H1 (cell line): ENCODE measurements around the gene TRIP13. TPM values are rescaled to one million over a fixed set of nuclear protein-coding genes. Genes with fewer than 3 reads are reported as not detected.

ENCODE experiments used
- CTCF ChIA-PET: fragments of 300-600 bp; sonication (Branson Sonifier 250); formaldehyde crosslinking; loops from one replicate; lab custom pipeline; 2021; ENCODE audit not compliant: partially characterized antibody; lab: Charles Lee
- POLR2A ChIA-PET: fragments of 300-600 bp; sonication (Branson Sonifier 250); formaldehyde crosslinking; loops from one replicate; lab custom pipeline; 2021; ENCODE audit warnings: inconsistent platforms; ENCODE audit not compliant: partially characterized antibody; lab: Charles Lee
- DNase-seq, 2 experiments: peaks; one replicate each; pipeline versions ENCODE4 v3.0.0 to v3.0.0-alpha.2; 2010 to 2022; ENCODE audit warnings: low spot score in 2 of 2, low read depth in 1 of 2, mixed read lengths in 1 of 2
- FAIRE-seq: peaks from 2 replicates; lab custom pipeline; 2011; peaks lifted over from hg19 to GRCh38; lab: Jason Lieb, UNC
- H2AFZ ChIP-seq: 2 replicates; pipeline ENCODE4 v1.8.1; 2012; ENCODE audit warnings: low read length, inconsistent platforms
- H2AK5ac ChIP-seq: 2 replicates; pipeline ENCODE4 v1.6.1; 2013; ENCODE audit warnings: low read depth, low read length
- H2BK120ac ChIP-seq: replicated peaks from 2 replicates; pipeline ENCODE3; 2013; ENCODE audit warnings: low read depth, low read length, inconsistent platforms
- H2BK12ac ChIP-seq: 2 replicates; pipeline ENCODE4 v1.6.1; 2013; ENCODE audit warnings: low read depth, low read length
- H2BK15ac ChIP-seq: 2 replicates; pipeline ENCODE4 v1.6.1; 2013; ENCODE audit warnings: low read length
- H2BK20ac ChIP-seq: 2 replicates; pipeline ENCODE4 v1.6.1; 2013; ENCODE audit warnings: low read length
- H2BK5ac ChIP-seq: 2 replicates; pipeline ENCODE4 v1.6.1; 2013; ENCODE audit warnings: low read depth, low read length
- H3K14ac ChIP-seq: 2 replicates; pipeline ENCODE4 v1.6.1; 2013; ENCODE audit warnings: inconsistent platforms; ENCODE audit not compliant: insufficient read length
- H3K18ac ChIP-seq: 2 replicates; pipeline ENCODE4 v1.6.1; 2013; ENCODE audit warnings: low read length; ENCODE audit errors: extremely low read depth
- H3K23ac ChIP-seq: 2 replicates; pipeline ENCODE4 v1.6.1; 2013; ENCODE audit warnings: inconsistent platforms; ENCODE audit not compliant: insufficient read length
- H3K23me2 ChIP-seq: 2 replicates; pipeline ENCODE4 v1.6.1; 2013; ENCODE audit warnings: low read depth, low read length
- H3K27ac ChIP-seq: 2 replicates; pipeline ENCODE4 v1.6.1; 2011; ENCODE audit warnings: low read depth, low read length, inconsistent platforms
- H3K27me3 ChIP-seq, 4 experiments: replicated peaks in 1 of 4; 1 replicate in 1 of 4; 2 replicates in 3 of 4; pipeline versions ENCODE4 v1.6.1 to v1.8.1; 2011 to 2013; ENCODE audit warnings: low read length in 3 of 4, mild to moderate bottlenecking in 3 of 4, inconsistent platforms in 2 of 4, mixed read lengths in 2 of 4, moderate library complexity in 1 of 4; ENCODE audit not compliant: control insufficient read depth in 3 of 4, insufficient read depth in 3 of 4; ENCODE audit errors: extremely low read depth in 1 of 4
- H3K36me3 ChIP-seq, 4 experiments: 2 replicates each; pipeline versions ENCODE4 v1.6.1 to v1.8.1; 2011 to 2013; ENCODE audit warnings: mild to moderate bottlenecking in 4 of 4, low read length in 3 of 4, moderate library complexity in 2 of 4, control low read depth in 1 of 4, inconsistent platforms in 1 of 4; ENCODE audit not compliant: insufficient read depth in 4 of 4, control insufficient read depth in 2 of 4
- H3K4ac ChIP-seq: replicated peaks from 2 replicates; pipeline ENCODE3; 2013; ENCODE audit warnings: low read length, low read depth, mixed read lengths, inconsistent platforms; ENCODE audit not compliant: insufficient read length
- H3K4me1 ChIP-seq, 4 experiments: replicated peaks in 1 of 4; 1 replicate in 1 of 4; 2 replicates in 3 of 4; pipeline versions ENCODE4 v1.6.1 to v1.8.1; 2011 to 2013; ENCODE audit warnings: low read length in 3 of 4, inconsistent platforms in 2 of 4, mixed read lengths in 1 of 4; ENCODE audit not compliant: insufficient read depth in 4 of 4, control insufficient read depth in 3 of 4
- H3K4me2 ChIP-seq, 2 experiments: 2 replicates each; pipeline versions ENCODE4 v1.6.1 to v1.8.1; 2011 to 2013; ENCODE audit warnings: low read depth in 2 of 2, low read length in 2 of 2, control low read depth in 1 of 2, inconsistent platforms in 1 of 2, mild to moderate bottlenecking in 1 of 2; ENCODE audit not compliant: insufficient read depth in 1 of 2
- H3K4me3 ChIP-seq, 4 experiments: fragments of 200-600, 300-600 bp in 1 of 4; sonication (generic), shearing (Covaris generic), sonication (Bioruptor Twin) in 1 of 4; 2 replicates each; pipeline versions ENCODE4 v1.5.1 to v1.8.1; 2011 to 2016; ENCODE audit warnings: low read length in 4 of 4, low read depth in 3 of 4, control low read depth in 2 of 4, inconsistent platforms in 2 of 4, mild to moderate bottlenecking in 2 of 4, mixed read lengths in 1 of 4, moderate library complexity in 1 of 4; ENCODE audit not compliant: insufficient read depth in 2 of 4; ENCODE audit errors: extremely low read depth in 1 of 4
- H3K56ac ChIP-seq: replicated peaks from 2 replicates; pipeline ENCODE3; 2013; ENCODE audit warnings: low read depth, mild to moderate bottlenecking, mixed read lengths, low read length, inconsistent platforms; ENCODE audit not compliant: insufficient read length
- H3K79me1 ChIP-seq: 2 replicates; pipeline ENCODE4 v1.6.1; 2013; ENCODE audit warnings: low read depth, low read length, control low read depth
- H3K79me2 ChIP-seq, 2 experiments: 2 replicates each; pipeline versions ENCODE4 v1.6.1 to v1.8.1; 2012 to 2013; ENCODE audit warnings: low read length in 2 of 2, mild to moderate bottlenecking in 2 of 2, inconsistent platforms in 1 of 2; ENCODE audit not compliant: insufficient read depth in 2 of 2, control insufficient read depth in 1 of 2
- H3K9ac ChIP-seq, 4 experiments: replicated peaks in 1 of 4; 1 replicate in 1 of 4; 2 replicates in 3 of 4; pipeline versions ENCODE4 v1.6.1 to v1.8.1; 2011 to 2013; ENCODE audit warnings: low read depth in 3 of 4, low read length in 3 of 4, control low read depth in 2 of 4, mild to moderate bottlenecking in 2 of 4, moderate library complexity in 2 of 4, inconsistent platforms in 1 of 4; ENCODE audit errors: extremely low read depth in 1 of 4
- H3K9me3 ChIP-seq, 2 experiments: 2 replicates each; pipeline versions ENCODE4 v1.6.1 to v1.8.1; 2012 to 2013; ENCODE audit warnings: mild to moderate bottlenecking in 2 of 2, moderate library complexity in 2 of 2, control low read depth in 1 of 2, inconsistent platforms in 1 of 2, low read depth in 1 of 2, low read length in 1 of 2, mixed read lengths in 1 of 2; ENCODE audit not compliant: insufficient read depth in 2 of 2
- H4K20me1 ChIP-seq, 2 experiments: replicated peaks in 1 of 2; 2 replicates each; pipeline versions ENCODE3 to v1.8.1; 2011 to 2013; ENCODE audit warnings: inconsistent platforms in 2 of 2, low read length in 2 of 2, mild to moderate bottlenecking in 1 of 2; ENCODE audit not compliant: insufficient read depth in 2 of 2, control insufficient read depth in 1 of 2
- H4K5ac ChIP-seq: 2 replicates; pipeline ENCODE4 v1.6.1; 2013; ENCODE audit warnings: low read length, low read depth, mixed read lengths, inconsistent platforms; ENCODE audit not compliant: insufficient read length
- H4K8ac ChIP-seq: 2 replicates; pipeline ENCODE4 v1.8.0; 2013; ENCODE audit warnings: mild to moderate bottlenecking, moderate library complexity, low read length, inconsistent platforms; ENCODE audit not compliant: insufficient read depth; ENCODE audit errors: extremely low read depth
- H4K91ac ChIP-seq: replicated peaks from 2 replicates; pipeline ENCODE3; 2013; ENCODE audit warnings: low read length, mixed read lengths, inconsistent platforms; ENCODE audit not compliant: insufficient read length
- TCF12 ChIP-seq: IDR thresholded peaks from 2 replicates; pipeline ENCODE4 v1.6.1; 2011; ENCODE audit warnings: low read depth, mild to moderate bottlenecking, low read length
- WGBS, 2 experiments: shearing (Covaris generic) in 1 of 2; methylation state at CpG; one replicate each; pipeline versions ENCODE4 v1.1.6 to v1.1.7; 2013 to 2015; ENCODE audit warnings: low lambda C conversion rate in 2 of 2, mixed read lengths in 2 of 2, inconsistent platforms in 1 of 2, low coverage in 1 of 2, missing lambda C conversion rate in 1 of 2; ENCODE audit not compliant: insufficient replicate concordance in 2 of 2, insufficient coverage in 1 of 2, insufficient read length in 1 of 2; ENCODE audit errors: extremely low coverage in 1 of 2, missing lambda C conversion rate in 1 of 2; 5-methylcytosine and 5-hydroxymethylcytosine counted together
- polyA plus RNA-seq, 7 experiments: library from polyadenylated mRNA; depleted of rRNA in 3 of 7; stranded (reverse) in 5 of 7; unstranded in 2 of 7; fragments of >200 nt in 5 of 7; fragments of 200-250 nt in 2 of 7; gene quantifications; 1 replicate in 5 of 7; 2 replicates in 1 of 7; 4 replicates in 1 of 7; pipeline versions ENCODE4 v1.2.1 to v1.2.3, GENCODE V29; 2011 to 2013; ENCODE audit warnings: missing spikeins in 2 of 7, mixed read lengths in 2 of 7
- total RNA-seq: library from RNA; stranded (reverse); fragmentation: NEBNext Ultra II Directional; extraction: Animal tissue kit (Norgen Biotek cat#: 25700); gene quantifications from 2 replicates; pipeline ENCODE4 v1.2.1, GENCODE V29; 2021
- TF ChIP-seq, protein P1 (sequence below): IDR thresholded peaks from 2 replicates; pipeline ENCODE4 v1.6.1; 2011; ENCODE audit warnings: low read depth, mild to moderate bottlenecking, low read length; ENCODE audit not compliant: insufficient read depth
- TF ChIP-seq, protein P2 (sequence below): IDR thresholded peaks from 2 replicates; pipeline ENCODE4 v1.6.1; 2012; ENCODE audit warnings: inconsistent platforms

The TRIP13 gene
- total and polyA plus RNA-seq, 2 of the 8 experiments (the other 6 are each of a cell fraction or from before 2014, with no cell fraction given): 20.0 to 39.2 TPM

DNA sequence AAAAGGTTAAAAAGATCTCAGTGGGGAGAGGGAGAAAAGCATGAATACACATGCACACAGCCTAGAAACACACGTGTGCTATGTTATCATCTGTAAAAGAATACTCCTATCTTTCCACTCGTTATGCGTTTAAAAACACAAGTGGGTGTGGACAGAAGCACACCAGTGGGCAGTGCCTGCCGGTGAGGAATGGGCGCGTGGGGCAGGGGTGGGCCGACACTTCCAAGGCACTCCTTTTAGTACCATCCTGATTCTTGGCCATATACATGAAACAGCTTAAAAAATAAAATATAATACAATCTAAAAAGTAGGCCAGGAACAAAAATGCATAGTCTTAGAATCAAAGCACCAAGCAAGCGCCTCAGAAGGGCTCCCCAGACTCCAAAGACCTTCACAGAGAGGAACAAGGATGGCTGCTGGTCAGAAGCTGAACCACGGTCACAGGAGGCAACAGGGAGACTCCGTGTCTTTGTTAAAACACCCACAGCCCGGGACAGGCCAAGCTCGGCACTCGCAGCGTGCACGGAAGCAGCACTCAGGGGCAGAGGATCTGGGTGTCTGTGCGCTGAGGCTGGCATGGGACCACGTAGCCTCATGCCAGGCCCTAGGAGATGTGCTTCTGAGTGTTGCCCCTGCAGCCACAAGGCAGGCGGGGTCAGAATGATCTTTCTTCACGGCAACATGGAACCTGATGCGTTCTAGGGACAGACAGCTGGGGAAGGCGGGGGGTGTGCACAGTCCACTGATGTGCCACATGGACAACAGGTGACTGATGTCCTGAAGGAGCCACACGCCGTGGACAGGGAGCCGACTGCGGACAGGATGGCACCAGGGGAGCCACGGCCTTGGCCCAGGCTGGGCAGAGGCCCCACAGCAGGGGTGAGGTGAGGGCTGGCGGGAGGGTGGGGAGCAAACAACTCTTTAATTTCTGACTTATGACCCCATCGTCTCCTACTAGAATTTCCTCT is 16.0 kb upstream of the TRIP13 start:
- no peak overlapping the region for H3K56ac ChIP-seq
- H3K14ac ChIP-seq: no peak overlapping the region
- no peaks in the 10 kb centered on the region for H3K27me3 ChIP-seq
- H3K79me2 ChIP-seq: peaks cover 0 to 9% of the 10 kb centered on the region in 2 experiments; a peak in 1 of 4 replicates
- no peaks in the 10 kb centered on the region for H3K4me1 ChIP-seq
- H3K4ac ChIP-seq: no peak overlapping the region
- no peaks in the 10 kb centered on the region for H3K9me3 ChIP-seq
- H2AK5ac ChIP-seq: no peak overlapping the region
- no peak overlapping the region for H2BK20ac ChIP-seq
- no peak for FAIRE-seq
- H3K4me3 ChIP-seq: no peak overlapping the region
- H4K8ac ChIP-seq: no peak overlapping the region
- no peak overlapping the region for H4K5ac ChIP-seq
- H2BK12ac ChIP-seq: no peak overlapping the region
- H4K91ac ChIP-seq: no peak overlapping the region
- H2AFZ ChIP-seq: no peak overlapping the region
- peaks cover 8 to 26% of the 10 kb centered on the region in 2 experiments for H4K20me1 ChIP-seq
- ChIA-PET POLR2A (interaction anchor here (0.8 to 1.8 kb wide), 8 partner anchors 8 to 18 kb away, joined by 3 to 7 read pairs (median 4); no protein-coding TSS in a partner anchor), CTCF (interaction anchor here (0.6 kb wide), 1 partner anchor 539 kb away, joined by 3 read pairs; no protein-coding TSS in a partner anchor)
- peaks cover 20 to 55% (median 50%) of the 10 kb centered on the region in 4 experiments for H3K36me3 ChIP-seq
- no peak overlapping the region for H3K18ac ChIP-seq
- H3K23me2 ChIP-seq: no peaks in the 10 kb centered on the region
- H2BK5ac ChIP-seq: no peak overlapping the region
- H3K79me1 ChIP-seq: peaks cover 14% of the 10 kb centered on the region; the same call in 1 of the 2 replicates
- H3K27ac ChIP-seq: no peak overlapping the region
- H3K23ac ChIP-seq: no peak overlapping the region
- DNase-seq: no peak
- H3K9ac ChIP-seq: no peak overlapping the region
- no peak overlapping the region for H2BK120ac ChIP-seq
- 90% methylated on average over 28 of the region's 28 CpGs; no CpG with 5 or more reads in 1 of the 2 experiments for WGBS, 2 experiments
- no peak overlapping the region for H3K4me2 ChIP-seq
- no peak overlapping the region for H2BK15ac ChIP-seq
- TF ChIP-seq TCF12: no peak
- TF ChIP-seq, protein P1, sequence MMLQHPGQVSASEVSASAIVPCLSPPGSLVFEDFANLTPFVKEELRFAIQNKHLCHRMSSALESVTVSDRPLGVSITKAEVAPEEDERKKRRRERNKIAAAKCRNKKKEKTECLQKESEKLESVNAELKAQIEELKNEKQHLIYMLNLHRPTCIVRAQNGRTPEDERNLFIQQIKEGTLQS: no peak
- TF ChIP-seq, protein P2, sequence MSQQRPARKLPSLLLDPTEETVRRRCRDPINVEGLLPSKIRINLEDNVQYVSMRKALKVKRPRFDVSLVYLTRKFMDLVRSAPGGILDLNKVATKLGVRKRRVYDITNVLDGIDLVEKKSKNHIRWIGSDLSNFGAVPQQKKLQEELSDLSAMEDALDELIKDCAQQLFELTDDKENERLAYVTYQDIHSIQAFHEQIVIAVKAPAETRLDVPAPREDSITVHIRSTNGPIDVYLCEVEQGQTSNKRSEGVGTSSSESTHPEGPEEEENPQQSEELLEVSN: no peak
